GM21360 (cell line): ENCODE measurements around the gene ZNF672.
"Not testable (repeated sequence)": the region's sequence is repeated elsewhere in the genome, so short reads cannot be mapped to it uniquely, and the experiment has no call there.

Experiments
- ATAC-seq: cut with Tn5 transposase; IDR thresholded peaks from one replicate; pipeline ENCODE4 v1.9.1; 2021; ENCODE audit warnings: mild to moderate bottlenecking, moderate library complexity; ENCODE audit not compliant: unreplicated experiment

Gene ZNF672

DNA sequence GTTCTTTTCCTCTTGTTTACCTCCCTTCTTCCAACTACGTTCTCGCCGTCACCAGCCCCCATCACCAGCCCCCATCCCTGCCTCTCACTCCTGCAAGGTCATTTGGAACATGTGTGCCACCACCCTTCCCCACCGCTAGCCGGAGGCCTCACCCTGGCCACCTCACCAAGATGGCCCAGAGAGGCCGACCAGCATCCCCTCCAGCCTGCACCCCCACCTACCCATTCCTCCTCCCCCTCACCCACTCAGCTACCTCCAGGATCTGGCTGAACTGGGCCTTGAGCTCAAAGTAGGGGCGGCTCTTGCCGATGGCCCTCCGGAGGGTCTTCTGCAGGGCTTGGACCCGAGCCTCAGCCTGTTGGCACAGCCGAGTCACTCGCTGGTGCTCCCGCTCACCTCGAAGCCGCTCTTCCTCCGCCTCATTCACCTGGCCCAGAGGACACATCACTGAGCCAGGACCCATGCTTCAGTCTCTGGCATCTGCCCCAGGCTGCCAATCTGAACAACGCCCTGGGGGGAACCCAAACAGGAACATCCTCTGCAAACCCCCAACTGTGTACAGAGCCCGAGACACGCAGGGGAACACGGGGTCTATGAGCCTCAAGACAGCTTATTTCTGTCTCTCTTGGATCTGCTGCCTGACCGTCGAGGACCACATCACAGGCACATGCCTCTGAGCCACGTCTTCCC, 25.1 kb upstream of the ZNF672 start:
- no peak for ATAC-seq

DNA sequence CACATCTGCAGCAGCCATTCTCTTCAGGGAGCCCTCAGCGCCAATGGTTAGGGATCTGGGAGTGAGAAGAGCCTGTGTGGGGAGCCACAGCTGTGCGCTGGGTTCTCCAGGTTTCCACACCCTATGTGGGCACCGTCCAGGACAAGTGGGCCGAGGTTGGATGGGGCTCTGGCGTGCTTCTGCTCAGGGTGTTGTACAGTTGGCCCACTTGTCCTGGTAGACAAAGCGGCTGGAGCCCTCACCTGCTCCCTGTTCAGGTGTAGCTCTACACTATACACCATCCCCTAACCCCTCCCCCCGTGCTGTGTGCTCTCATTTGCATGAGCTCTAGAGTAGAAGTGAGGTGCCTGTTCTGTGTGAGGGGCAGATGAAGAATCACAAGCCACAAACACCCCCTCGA, 24.5 kb upstream of the ZNF672 start:
- no peak for ATAC-seq

DNA sequence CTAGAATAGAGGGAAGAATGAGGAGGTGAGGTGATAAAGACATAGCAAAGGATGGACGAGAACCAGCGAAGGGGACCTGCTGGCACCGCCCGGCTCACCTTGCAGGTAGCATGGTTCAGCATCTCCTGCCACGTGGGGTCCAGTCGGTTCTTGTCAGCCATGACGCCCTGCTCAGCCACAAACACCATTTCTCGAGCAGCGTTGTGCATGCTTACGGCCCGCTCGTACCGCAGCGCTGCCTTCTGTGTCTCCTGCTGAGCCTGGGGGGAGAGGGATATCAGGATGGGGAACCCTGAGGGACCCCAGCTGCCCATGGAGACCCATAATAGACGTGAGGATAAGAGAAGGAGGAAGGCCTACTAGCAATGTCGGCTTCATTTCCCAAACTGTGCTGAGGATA, 23.7 kb upstream of the ZNF672 start:
- ATAC-seq: no peak

DNA sequence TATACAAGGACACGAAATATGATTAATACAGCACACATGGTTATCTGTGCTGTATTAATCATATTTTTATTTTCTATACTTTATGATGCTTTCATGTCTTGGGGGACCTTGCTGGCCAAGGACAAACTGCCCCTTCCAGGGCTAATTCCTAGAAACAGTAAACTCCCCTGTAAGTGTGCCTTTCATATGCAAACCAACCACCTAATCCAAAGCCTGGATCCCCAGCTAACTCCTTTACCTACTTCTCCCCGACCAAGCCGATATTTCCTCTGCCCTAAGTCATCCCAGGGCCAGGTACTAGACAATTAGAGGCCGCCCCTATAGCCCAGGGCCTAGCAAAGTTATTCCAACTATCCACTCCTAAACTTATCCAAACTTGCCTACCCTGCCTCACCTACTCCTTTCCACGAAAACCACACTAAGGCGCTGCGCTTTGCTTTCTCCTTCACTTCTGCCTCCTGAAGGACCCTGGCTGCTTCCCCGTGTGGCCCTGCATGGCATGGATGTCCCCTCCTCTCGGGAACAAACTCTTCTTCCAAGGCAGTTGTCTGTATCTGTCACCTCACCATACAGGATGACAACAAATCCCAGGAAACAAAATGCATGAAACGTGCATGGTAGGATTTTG, 22.5 kb upstream of the ZNF672 start:
- ATAC-seq: no peak

DNA sequence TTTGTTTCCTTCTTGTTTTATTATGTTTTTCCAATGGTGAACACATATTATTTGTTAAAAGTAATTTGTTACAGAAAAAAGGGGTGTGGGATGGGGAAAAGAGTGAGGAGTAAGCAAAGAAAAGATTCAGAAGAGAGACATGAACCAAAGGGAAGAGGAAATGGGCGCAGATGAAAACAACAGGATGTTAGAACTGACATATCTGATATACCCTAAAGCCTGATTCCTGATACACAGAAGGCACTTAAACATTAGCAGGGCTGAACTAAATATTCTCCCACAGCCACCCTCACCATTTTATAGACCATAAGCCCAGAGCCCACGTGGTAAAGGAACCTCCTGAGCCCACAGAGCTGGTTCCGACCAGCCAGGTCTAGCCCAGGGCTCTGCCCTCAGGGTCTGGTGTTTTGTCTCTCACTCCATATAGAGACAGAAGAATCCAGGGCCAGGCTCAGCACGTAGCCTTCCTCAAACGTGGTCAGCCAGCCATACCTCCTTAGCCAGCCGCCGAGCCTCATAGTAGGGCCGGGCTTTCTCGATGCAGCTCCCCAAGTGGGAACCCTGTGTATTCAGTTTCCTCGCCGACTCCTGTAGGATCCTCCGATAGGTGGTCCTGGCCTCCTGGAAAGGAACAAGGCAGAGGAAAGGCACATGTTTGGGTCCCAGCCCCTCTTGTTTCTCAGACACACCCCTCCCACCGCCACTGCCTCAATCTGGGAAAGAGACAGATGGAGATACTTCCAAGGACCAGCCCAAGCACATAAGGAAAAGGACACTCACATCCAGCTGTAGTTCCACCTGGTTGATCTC, 21.8 kb upstream of the ZNF672 start:
- no peak for ATAC-seq

DNA sequence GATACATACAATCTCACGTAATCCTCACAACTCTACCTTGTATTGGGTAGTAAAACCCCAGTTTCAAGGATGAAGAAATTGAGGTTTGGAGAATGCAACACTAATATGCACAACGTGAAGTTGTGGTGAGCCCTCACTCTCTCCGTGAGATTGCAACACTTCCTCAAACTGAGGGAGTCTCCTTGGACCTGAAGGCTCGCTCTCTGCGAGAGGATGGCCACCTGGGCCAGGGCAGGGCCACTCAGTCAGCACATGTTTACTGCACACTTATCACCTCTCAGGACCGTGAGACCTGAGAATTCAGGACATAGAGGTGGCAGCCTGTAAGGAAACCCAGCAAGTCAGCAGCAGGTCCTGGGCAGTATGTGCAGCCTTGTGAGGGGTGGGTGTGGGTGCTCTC, 21.0 kb upstream of the ZNF672 start:
- ATAC-seq: no peak

DNA sequence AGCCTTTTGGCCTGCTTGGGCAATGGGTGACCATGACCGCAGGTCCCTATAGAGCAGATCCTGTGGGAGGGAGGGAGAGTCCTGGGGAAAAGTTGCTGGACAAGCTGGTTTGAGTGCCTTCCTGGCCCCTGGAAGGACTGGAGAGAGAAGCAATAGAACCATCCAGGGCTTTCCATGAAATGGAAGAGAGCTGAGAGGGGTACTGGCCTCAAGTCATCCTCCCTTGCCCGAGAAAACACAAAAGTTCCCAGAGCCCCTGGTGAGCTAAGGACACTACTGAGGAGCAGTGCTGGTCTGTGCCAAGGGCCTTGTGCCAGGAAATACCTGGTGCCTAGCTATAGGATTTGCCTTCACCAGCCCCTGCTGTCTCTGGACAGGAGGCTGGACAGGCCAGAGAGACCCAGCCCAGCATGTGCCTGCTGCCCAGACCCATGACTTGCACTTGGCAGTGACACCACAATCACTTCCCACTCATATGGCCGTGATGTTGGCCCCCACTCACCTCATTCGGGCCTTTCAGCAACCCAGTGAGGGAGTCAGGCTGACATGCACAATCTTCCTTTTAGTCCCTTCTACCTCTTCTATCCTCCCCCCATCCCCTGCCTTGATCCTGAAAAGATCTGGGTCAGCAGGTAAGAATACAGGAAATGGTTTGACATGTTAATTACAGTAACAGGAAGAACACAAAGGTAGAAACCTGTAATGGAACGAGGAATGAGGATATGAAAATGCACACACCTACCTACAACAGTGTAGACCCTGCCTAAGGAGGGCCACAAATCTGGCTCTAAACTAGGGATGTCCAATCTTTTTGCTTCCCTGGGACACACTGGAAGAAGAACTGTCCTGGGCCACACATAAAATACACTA, 19.3 kb upstream of the ZNF672 start:
- no peak for ATAC-seq

DNA sequence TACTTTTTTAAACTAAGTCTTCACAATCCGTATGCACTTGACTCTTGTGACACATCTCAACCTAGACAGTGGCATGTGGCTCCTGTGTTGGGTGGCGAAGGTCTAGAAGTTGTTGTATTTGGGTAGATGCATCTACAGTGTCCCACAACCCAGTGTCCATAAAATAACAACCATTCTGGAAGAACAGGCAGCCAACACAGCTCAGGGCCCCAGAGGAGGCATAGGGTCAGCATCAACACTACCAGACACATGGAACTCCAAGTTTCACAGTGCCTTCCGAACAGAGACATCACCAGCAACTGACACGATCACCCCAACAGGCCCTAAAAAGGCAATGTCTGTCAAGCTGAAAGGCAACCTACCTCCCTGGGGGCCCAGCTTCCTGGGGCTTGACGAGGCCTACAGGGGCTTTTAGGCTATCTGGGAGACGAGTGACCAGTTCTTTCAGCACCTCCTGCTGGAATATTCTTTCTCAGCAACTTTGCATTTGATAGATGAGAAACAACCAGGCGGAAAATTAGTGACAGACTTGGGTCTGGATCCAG, 17.9 kb upstream of the ZNF672 start:
- ATAC-seq: no peak

DNA sequence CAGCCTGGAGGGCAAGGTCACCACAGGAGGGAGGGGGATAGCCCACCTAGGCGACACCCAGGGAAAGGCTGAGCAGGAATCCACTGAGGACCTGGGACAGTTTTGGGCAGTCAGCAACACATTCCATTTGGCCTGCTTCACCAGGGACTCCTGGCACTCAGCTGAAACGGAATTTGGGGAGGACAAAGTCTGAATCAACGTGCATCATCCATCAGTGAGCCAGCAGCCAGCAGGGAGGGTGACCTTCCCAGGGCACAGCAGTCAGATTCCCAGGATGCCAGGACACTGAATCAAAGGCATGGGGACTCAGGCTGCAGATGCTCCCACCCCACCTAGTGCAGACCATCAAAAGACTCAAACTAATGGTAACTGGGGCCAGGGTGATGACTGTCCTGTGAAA, 16.9 kb upstream of the ZNF672 start:
- no peak for ATAC-seq

DNA sequence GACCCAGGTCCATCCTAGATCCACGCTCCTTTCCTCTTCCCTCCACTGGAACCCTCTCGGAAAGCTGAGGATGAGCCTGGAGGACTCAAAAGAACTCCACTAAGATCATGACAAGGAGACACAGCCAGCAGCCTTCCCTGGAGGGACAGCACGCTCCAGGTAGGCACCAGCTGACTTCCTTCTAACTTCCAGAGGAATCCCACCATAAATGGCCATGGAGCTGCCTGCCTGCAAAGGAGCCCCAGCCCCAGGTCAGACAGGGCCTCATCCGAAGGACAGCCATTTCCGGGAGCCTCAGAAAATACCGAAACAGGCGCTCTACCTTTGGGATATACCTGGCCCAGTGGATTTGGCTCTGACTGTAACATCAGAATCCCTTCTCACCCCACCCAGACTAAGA, 16.4 kb upstream of the ZNF672 start:
- no peak for ATAC-seq

DNA sequence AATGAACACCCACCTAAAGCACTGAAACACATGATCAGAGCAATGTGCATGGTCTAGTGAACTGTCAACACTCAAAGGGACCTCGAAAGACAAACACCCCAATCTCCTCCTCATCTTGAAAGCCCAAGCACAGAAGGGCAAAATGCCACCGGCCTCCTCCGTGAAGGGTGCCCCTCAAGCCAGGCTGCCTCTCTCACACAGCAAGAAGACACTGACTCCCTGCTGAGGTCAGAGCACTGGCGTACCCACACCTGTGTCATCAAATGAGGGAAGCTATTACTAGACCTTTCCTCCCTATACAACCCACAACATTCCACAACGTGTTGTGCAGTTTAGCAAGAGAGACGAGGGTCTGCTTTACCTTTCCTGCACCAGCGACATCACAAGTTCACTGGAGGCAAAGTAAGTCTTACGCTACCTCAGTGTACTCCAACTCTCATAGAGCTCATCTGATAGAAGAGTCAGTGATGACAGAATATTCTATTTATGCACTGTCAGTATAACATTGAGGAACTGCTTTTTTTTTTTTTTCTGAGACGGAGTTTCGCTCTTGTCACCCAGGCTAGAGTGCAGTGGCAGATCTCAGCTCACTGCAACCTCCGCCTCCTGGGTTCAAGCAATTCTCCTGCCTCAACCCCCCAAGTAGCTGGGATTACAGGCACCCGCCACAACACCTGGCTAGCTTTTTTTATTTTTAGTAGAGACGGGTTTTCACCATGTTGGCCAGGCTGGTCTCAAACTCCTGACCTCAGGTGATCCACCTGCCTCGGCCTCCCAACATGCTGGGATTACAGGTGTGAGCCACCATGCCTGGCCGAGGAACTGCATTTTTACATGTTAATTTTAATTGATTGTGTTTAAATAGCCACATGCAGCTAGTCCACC, 15.6 kb upstream of the ZNF672 start:
- ATAC-seq: peak; percentile 31

DNA sequence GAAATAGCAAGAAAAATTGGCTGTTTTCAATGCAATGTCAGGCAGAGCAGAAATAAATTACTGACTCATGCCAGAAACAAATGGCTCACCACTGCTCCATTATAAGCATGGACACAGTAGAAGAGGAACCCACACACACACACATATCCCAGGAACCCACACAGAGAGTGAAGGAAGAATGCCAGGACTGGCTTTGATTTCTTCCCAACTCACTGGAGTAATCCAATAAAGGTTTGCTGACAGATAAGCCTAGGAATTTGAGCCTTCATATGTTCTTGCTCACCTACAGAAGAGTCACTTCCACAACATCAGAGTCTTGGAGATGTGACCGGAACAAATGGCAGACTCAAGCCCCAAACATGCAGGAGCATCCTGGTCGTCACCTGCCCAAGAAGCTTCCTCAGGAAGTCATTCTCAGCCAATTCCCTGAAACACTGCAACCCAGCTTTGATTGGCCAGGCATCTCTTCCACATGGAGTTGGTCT, 14.5 kb upstream of the ZNF672 start:
- ATAC-seq: no peak

DNA sequence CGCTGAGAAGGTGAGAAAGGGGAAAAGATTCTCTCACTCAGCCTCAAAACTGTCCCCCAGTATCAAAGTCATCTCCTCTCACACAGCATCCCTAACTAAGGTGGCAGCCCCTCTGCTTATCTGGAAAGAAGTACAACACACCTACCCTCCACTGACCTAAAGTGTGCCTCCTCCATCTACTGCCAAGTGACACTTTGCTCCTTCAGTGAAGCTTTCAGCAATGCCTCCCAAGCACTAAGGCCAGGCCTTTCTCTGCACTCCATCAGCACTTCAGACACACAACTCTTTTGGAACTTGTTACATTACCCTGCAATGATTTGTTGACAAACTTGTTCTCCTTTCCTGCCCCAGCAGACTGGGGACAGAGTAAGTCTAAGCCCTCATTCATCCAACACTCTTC, 13.7 kb upstream of the ZNF672 start:
- no peak for ATAC-seq

DNA sequence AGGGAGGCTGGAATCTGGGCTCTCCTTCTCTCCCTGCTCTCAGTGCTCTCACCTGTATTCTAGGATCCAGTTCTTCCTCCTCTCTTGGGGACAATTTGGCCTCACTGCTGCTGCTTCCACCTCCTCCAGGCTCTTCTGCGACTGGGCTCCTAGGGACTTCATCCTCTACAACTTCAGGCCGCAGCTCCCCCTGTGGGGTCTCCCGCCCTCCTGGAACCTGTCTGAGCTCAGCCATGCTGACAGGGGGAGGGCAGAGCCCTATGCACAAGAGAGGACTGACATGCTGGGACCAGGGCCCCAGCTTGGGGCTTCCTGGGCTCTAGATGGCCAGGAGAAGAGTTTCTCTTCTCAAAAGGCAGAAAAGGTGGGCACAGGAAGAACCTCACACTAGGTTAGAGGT, 13.3 kb upstream of the ZNF672 start:
- no peak for ATAC-seq

DNA sequence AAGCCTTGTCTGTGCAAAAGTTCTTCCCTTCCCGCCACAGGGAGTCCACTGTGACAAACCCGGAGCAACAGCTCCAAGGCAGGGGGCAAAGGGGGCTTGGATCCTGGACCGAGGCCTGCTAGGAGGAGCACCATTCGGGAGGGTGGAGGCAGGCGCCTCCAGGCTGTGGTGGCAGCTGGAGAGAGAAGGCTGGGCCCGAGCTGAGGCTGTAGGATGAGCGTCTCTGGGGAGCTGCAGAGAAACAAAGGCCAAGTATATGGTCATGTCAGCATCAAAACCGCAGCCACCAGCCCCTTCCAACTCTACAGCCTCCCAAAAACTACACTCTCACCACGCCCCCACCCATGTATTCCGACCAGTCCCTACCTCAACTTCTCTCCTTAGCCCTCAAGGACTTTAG, 12.9 kb upstream of the ZNF672 start:
- ATAC-seq: no peak

DNA sequence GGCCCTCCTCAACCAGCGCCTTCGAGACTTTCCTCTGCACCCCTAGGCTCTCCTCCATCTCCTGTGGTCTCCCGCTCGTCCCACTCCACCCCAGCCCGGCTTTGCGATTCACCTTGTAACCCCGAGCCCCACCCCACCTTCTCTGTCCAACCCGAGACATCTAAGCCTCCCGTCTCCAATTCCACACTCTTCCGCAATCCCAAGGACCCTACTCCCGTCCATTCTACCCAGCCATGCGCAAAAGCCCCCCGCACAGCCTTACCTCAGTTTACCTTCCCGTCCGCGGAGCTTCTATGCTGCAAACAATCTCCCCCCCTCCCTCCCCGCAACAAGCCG, 12.5 kb upstream of the ZNF672 start:
- peak; percentile 1 for ATAC-seq

DNA sequence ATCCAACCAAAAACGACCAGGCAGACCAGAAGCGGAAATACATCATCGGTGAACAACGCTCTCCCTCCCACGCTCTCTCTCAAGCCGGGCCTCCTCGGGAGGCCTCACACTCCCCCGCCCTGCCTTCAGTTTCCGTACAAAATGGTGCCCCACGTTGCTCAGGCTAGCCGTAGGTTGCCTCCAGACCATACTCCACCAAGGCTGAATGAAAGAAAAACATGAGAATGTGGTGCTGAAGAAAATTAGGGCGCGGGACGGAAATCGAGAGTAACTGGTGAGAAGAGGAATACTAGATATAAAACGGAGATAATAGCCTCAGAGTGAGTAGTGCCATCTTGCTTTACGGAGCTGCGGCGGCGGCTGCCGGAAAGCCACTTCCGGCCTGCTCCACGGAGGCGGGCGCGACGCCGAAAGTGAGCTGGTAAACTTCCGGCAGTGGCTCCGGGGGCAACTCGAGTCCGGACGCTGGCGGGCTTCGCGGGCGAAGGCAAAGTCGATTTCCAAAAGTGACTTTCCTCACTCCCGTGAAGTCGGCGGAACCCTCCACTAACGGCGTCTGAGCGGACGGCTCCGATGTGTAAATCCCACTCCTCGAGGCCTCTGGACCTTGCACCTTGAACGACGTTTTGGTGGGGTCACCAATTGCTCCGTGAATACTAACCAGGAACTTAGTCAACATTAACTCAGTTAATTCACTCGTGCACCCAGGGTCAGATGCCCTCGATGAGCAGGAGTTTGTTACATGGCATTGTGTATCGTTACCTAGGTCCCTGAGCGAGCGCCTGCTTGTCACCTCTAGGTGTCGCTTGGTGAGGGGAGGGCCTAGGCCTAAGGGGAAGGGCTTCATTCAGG, 11.9 kb upstream of the ZNF672 start, which contains the start of gene SH3BP5L:
TSS of gene SH3BP5L (minus strand) at position 7 of the 852 bp plus-strand sequence. CDS start 980 bp downstream, outside the sequence.
- peak; percentile 85 for ATAC-seq

DNA sequence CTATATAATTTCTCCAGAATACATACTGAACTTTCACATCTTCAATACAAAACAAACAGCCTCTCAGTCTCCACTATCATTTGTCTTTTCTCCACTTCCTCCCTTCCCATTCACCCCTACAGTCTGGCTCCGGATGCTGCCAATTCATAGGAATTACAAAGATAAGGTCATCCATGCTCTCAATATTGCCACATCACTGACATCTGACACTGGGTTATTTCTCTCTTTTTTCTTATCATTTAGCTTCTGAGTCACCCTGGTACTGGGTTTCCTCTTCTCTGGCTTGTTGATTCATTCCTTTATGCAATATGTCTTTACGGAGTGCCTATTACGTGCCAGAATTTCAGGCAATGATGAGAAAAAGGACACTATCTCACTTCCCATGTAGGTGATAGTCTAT, 9.2 kb upstream of the ZNF672 start:
- no peak for ATAC-seq

DNA sequence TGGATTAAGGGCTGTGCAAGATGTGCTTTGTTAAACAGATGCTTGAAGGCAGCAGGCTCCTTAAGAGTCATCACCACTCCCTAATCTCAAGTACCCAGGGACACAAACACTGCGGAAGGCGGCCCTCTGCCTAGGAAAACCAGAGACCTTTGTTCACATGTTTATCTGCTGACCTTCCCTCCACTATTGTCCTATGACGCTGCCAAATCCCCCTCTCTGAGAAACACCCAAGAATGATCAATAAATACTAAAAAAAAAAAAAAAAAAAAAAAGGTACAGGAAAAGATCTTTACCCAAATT, 7.4 kb upstream of the ZNF672 start:
- not testable (repeated sequence) for ATAC-seq
